ENCODE measurements around the gene HOXD11. TPM values are rescaled to one million over a fixed set of nuclear protein-coding genes. Genes with fewer than 3 reads are reported as not detected.

Gene HOXD11
- 5.6 to 8.0 TPM (median 6.2 TPM) in 5 replicates for total RNA-seq (2022; extraction: Qiagen RNA extraction)

DNA sequence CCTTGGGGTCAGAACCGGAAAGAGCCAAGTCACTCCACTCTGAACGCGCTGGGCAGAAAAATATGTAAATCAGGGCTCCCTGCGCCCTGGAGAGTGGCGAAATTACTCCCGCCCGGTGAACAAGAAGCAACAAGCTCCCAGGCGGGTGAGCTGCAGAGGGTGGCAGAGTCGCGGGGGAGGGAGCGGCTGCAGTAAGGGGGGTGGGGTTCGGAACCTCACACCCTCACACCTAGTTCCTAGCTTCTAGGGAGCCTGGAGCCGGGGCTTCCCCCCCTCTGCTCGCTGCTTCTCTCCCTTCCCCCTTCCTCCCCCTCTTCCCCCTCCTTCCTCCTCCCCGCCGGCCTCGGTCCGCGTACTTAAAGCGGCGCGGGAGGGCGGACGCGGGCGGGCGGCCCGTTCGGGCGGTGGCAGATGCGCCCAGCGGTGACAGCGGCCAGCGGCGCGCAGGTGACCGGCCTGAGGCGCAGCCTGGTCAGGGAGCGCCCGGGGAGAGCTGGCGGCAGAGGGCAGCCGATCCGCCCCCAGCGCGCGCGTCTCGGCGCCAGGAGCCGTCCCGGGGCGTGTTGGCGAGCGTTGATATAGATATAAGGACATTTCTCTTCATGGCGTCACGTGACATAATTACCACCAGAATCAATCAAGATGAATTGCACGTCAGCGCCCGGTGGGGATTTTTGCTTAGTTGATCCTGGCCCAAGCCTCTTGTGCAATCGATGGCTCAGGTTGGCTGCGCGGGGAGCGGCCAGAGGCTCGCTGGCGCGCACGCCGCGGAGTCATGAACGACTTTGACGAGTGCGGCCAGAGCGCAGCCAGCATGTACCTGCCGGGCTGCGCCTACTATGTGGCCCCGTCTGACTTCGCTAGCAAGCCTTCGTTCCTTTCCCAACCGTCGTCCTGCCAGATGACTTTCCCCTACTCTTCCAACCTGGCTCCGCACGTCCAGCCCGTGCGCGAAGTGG lies at the start of gene HOXD11:
HOXD11 (plus strand) TSS at position 700 of the 959 bp plus-strand sequence; CDS start at position 776, 76 bp downstream.

DNA sequence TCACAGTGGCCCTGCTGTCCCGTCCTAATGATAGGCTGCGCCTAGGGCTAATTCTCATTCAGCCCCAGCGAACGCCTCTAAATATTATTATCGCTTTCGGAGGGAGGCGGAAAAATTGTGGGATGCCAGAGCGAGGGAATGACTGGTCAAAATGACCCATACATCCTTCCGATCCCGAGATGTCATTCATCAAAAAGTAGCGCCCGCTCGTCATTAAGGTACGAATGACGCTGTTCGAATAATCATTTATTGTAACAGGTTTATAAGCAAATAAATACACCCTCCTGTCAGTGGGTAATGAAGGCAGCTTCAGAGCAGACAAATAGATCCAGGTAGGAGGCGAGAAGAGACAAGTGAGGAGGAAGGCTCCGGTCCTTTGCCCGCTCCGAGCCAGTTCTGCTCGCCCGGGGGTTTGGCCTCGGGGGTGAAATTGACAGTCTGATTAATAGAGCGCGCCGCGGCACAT lies 23.3 kb upstream of the HOXD11 start, which contains the start of gene EVX2:
EVX2 (minus strand) TSS at position 167 of the 466 bp plus-strand sequence. CDS start 186 bp downstream, outside the sequence.

DNA sequence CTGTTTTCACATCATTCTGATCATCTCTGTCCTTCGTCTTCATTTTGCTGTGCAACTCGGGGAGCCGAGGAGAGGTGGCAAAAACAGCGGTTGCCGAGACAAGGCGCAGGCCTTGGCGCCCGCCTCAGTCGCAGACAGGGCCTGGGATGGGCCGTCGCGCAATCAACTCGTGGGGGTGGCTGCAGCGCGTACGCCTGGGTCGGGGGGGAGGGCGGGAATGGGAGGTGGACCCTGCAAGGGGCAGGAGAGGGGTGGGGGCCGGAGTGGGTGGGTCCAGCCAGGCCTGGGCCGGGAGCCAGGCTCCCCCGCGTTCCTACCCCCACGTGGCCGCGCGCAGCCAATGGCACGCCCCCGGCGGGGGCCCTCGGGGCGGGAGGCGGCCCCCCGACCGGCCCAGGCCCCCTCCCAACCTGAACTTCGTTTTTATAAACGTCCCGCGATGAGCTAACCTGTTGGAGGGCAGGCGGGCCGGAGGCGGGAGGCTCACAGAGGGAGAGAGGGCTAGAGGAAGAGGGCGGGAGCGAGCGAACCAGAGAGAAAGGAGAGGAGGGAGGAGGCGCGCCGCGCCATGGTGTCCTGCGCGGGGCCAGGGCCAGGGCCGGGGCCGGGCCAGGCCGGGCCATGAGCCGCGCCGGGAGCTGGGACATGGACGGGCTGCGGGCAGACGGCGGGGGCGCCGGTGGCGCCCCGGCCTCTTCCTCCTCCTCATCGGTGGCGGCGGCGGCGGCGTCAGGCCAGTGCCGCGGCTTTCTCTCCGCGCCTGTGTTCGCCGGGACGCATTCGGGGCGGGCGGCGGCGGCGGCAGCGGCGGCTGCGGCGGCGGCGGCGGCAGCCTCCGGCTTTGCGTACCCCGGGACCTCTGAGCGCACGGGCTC lies 14.6 kb upstream of the HOXD11 start, which contains the start of gene HOXD13:
HOXD13 (plus strand) TSS at position 452 of the 875 bp plus-strand sequence; CDS start at position 622, 170 bp downstream.

DNA sequence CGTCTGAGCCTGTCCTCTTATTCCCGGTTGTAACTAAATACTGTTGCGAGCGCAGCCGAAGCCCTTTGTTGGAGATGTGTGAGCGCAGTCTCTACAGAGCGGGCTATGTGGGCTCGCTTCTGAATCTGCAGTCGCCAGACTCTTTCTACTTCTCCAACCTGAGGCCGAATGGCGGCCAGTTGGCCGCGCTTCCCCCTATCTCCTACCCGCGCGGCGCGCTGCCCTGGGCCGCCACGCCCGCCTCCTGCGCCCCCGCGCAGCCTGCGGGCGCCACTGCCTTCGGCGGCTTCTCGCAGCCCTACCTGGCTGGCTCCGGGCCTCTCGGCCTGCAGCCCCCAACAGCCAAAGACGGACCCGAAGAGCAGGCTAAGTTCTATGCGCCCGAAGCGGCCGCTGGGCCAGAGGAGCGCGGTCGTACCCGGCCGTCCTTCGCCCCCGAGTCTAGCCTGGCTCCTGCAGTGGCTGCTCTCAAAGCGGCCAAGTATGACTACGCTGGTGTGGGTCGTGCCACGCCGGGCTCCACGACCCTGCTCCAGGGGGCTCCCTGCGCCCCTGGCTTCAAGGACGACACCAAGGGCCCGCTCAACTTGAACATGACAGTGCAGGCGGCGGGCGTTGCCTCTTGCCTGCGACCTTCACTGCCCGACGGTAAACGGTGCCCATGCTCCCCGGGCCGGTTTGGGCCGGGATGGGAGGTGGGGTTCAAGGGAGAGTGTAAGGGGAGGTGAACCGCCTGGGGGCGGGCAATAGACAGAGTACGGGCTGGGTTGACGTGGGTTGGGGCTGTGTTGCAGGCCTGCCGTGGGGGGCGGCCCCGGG lies 7.1 kb upstream of the HOXD11 start, which contains the start of gene HOXD12:
HOXD12 (plus strand) TSS at position 68 of the 819 bp plus-strand sequence; CDS start at position 75, 7 bp downstream.

DNA sequence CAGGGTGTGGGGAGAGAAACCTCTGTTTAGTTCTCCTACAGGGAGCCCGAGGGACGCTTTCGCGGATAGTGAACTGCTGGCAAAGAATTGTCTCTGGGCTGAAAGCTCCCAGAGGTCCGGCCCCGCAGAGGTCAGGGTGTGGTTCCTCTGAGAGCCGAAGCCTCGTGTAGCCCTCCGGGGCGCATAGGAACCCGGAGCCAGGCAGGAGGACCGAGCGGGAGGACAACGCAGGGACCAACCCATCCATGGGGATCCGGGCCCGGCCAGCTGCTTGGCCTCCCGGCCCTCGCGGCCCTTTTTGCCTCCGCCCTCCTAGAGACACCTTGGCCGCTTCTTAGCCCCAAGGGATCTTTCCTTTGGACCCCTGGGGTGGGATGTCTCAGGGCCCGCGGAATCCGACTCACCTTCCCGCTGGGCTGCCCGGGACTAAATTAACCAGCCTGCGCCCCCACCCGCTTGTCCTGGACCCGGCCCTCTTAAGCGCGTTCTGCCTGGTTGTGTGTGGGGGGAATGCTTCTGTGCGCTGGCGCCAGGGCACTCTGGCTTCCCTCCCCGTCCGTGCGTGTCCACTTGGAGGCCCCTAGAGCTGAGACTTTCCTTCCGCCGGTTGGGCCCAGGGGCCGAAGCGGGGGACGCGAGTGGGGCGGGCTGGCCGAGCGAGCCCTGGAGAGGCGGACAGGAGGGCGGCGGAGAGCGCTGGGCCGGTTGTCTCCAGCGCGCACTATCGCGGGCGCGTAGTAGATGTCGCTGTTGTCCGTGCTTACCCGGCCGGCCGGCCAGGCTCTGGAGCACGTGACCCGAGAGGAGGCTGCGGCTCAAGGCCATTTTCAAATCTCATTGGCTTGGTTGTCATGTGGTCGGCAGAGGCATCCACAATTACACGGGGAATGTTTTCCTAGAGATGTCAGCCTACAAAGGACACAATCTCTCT lies 9.1 kb downstream of the HOXD11 start, which contains the start of gene HOXD10:
HOXD10 (plus strand) TSS at position 896 of the 931 bp plus-strand sequence. CDS start 56 bp downstream, outside the sequence.

DNA sequence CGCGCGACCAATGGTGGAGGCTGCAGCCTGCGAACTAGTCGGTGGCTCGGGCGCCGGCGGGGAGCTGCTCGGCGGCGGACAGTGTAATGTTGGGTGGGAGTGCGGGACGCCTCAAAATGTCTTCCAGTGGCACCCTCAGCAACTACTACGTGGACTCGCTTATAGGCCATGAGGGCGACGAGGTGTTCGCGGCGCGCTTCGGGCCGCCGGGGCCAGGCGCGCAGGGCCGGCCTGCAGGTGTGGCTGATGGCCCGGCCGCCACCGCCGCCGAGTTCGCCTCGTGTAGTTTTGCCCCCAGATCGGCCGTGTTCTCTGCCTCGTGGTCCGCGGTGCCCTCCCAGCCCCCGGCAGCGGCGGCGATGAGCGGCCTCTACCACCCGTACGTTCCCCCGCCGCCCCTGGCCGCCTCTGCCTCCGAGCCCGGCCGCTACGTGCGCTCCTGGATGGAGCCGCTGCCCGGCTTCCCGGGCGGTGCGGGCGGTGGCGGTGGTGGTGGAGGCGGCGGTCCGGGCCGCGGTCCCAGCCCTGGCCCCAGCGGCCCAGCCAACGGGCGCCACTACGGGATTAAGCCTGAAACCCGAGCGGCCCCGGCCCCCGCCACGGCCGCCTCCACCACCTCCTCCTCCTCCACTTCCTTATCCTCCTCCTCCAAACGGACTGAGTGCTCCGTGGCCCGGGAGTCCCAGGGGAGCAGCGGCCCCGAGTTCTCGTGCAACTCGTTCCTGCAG lies 15.8 kb downstream of the HOXD11 start, which contains the start of gene HOXD9:
HOXD9 (plus strand) TSS at position 37 of the 728 bp plus-strand sequence; CDS start at position 87, 50 bp downstream.

DNA sequence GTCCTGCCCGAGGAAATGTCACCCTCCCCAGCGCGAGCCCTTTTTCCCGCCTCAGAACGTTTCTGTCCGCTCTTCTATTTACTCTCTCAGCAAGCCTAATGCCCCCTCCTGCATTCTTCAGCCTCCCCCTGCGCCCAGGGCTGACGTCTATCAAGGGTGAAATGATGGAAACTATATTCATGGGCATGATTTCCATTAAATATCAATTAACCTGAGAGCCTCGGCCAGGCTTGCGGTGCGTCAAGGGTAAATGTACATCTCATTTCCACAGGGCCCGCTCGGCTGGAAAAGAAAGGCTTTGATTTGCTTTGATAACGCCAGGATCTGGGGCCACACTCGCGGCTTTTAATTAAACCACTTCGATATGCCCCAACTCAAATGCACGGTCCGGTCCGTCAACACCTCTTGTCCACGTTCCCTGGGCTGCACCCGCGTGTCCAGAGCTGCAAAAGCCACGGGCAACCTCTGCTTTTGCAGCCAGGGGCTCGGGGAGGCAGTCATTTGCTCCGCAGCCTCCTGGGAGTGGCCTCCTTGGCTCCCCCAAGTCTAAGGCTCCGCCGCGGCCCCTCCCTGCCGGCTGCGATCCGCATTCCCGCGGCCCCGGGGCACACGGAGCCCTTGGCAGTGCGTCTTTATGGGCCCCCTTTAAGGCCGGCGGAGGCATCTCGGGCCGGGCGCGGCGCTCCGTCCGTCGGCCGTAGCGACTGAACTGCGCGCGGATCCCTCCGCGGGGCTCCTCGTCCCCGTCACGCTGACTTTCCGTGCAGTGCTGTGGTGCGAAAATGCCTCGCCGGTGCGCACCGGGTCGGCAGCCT lies 22.1 kb downstream of the HOXD11 start, which contains the start of gene HOXD8:
HOXD8 (plus strand) TSS at position 724 of the 815 bp plus-strand sequence. CDS start 662 bp downstream, outside the sequence.

DNA sequence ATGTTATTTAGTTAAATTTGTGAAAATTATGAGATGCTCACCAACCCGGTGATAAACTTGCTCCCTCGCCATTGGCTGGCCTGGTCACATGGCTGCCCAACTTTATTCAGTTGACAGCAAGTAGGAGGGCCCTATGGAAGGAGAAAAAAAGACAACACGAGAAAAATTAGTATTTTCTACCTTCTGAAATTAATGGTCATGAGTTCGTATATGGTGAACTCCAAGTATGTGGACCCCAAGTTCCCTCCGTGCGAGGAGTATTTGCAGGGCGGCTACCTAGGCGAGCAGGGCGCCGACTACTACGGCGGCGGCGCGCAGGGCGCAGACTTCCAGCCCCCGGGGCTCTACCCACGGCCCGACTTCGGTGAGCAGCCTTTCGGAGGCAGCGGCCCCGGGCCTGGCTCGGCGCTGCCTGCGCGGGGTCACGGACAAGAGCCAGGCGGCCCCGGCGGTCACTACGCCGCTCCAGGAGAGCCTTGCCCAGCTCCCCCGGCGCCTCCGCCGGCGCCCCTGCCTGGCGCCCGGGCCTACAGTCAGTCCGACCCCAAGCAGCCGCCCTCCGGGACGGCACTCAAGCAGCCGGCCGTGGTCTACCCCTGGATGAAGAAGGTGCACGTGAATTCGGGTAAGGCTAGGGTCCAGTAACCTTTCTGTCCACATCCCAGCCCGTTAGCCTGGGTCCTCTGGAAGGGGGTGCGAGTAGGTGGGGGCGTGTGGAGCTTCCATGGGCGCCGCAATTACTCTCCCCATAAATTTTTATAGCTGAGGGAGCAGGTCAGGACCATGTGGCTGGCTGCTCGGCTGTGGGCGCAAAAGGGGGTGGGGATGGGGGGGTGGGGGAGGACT lies 44.6 kb downstream of the HOXD11 start, which contains the start of gene HOXD4:
HOXD4 (plus strand) TSS at position 109 of the 846 bp plus-strand sequence; CDS start at position 193, 84 bp downstream.

DNA sequence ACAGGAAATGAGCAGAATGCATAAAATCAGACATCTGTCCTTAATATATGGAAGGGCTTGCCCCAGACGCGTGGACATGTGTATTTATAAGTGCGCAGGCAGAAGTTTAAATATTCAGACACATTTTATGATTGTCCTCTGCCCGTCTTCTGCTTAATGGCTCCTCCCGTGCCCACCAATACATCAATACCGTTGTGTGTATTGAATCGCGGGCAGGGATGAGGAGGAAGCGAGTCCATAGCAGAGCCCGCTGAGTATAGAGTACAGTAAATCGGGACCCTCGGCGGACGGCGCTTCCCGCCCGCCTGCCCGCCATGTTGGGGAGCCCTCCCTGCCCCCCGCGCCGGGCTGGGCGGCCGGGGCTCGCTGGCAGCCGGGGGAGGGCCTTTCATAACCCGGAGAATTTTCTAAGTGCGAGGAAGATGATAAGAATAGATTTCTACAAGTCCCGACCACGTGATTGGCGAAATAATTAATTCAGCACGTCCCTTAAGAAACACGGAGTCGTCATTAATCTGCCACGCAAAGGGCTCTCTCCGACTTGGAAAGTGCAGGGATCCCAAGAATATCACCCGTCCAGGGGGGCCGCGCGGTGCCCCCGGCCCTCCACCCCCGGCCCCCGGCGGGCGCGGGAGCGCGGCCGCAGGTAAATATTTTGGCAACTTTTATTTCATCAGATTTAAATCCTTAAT lies 49.9 kb downstream of the HOXD11 start, which contains the start of gene HOXD3:
HOXD3 (plus strand) TSS at position 501 of the 692 bp plus-strand sequence. CDS start 11,808 bp downstream, outside the sequence.

Other genes with a start within 250 kb of the HOXD11 start
- gene LNPK, start 105.0 kb upstream of the HOXD11 start, total RNA-seq (2022; extraction: Qiagen RNA extraction), result 9.5 to 15.9 TPM (median 13.8 TPM) in 5 replicates
- not detected in 5 replicates for gene EVX2, start 23.3 kb upstream of the HOXD11 start, total RNA-seq (2022; extraction: Qiagen RNA extraction)
- 0.12 to 0.30 TPM (median 0.22 TPM) in 5 replicates for gene HOXD13, start 14.6 kb upstream of the HOXD11 start, total RNA-seq (2022; extraction: Qiagen RNA extraction)
- gene HOXD12, start 7.5 kb upstream of the HOXD11 start, total RNA-seq (2022; extraction: Qiagen RNA extraction), result not detected in 5 replicates
- 4.4 to 6.4 TPM (median 5.4 TPM) in 5 replicates for gene HOXD10, start 9.5 kb downstream of the HOXD11 start, total RNA-seq (2022; extraction: Qiagen RNA extraction)
- gene HOXD9, start 15.4 kb downstream of the HOXD11 start, total RNA-seq (2022; extraction: Qiagen RNA extraction), result 1.1 to 1.8 TPM (median 1.6 TPM) in 5 replicates
- 4.6 to 6.0 TPM (median 5.6 TPM) in 5 replicates for gene HOXD8, start 22.4 kb downstream of the HOXD11 start, total RNA-seq (2022; extraction: Qiagen RNA extraction)
- 0.27 to 0.67 TPM (median 0.50 TPM) in 5 replicates for gene HOXD4, start 44.3 kb downstream of the HOXD11 start, total RNA-seq (2022; extraction: Qiagen RNA extraction)
- gene HOXD3, start 50.0 kb downstream of the HOXD11 start, total RNA-seq (2022; extraction: Qiagen RNA extraction), result 0.20 to 0.30 TPM in 2 of 5 replicates, not detected in the others
- 0.06 to 0.19 TPM (median 0.17 TPM) in 5 replicates for gene HOXD1, start 81.4 kb downstream of the HOXD11 start, total RNA-seq (2022; extraction: Qiagen RNA extraction)
- gene MTX2, start 162.2 kb downstream of the HOXD11 start, total RNA-seq (2022; extraction: Qiagen RNA extraction), result 40.3 to 46.4 TPM (median 41.8 TPM) in 5 replicates

Data from A549 treated with Mapracorat at 1 μM for 4 hours (cell line).